Astrocyte (in vitro differentiated cells and primary cell): Measurements from ENCODE around the gene PARN. TPM values are rescaled to one million over a fixed set of nuclear protein-coding genes. Genes with fewer than 3 reads are reported as not detected.

Experiments used
- DNase-seq: peaks from one replicate; pipeline ENCODE4 v3.0.0-alpha.2; 2010; ENCODE audit warnings: low read depth
- FAIRE-seq: peaks from 2 replicates; lab custom pipeline; 2011; peaks lifted over from hg19 to GRCh38; lab: Jason Lieb, UNC
- H2AFZ ChIP-seq: 2 replicates; pipeline ENCODE4 v1.6.0; 2012; ENCODE audit warnings: low read depth, low read length, inconsistent platforms
- H3K27ac ChIP-seq: 2 replicates; pipeline ENCODE4 v1.5.1; 2011; ENCODE audit warnings: low read depth, low read length, inconsistent platforms
- H3K27me3 ChIP-seq: 2 replicates; pipeline ENCODE4 v1.6.0; 2011; ENCODE audit warnings: low read length, inconsistent platforms; ENCODE audit not compliant: insufficient read depth
- H3K36me3 ChIP-seq: 2 replicates; pipeline ENCODE4 v1.5.1; 2011; ENCODE audit warnings: low read length, inconsistent platforms; ENCODE audit not compliant: insufficient read depth
- H3K4me1 ChIP-seq: 2 replicates; pipeline ENCODE4 v1.5.1; 2011; ENCODE audit warnings: low read length, inconsistent platforms; ENCODE audit not compliant: insufficient read depth
- H3K4me2 ChIP-seq: 2 replicates; pipeline ENCODE4 v1.6.0; 2012; ENCODE audit warnings: low read length, inconsistent platforms
- H3K4me3 ChIP-seq: 2 replicates; pipeline ENCODE4 v1.5.1; 2011; ENCODE audit warnings: low read depth, mild to moderate bottlenecking, low read length, inconsistent platforms; ENCODE audit not compliant: insufficient read depth
- H3K79me2 ChIP-seq: 2 replicates; pipeline ENCODE4 v1.6.0; 2012; ENCODE audit warnings: mild to moderate bottlenecking, low read length, inconsistent platforms; ENCODE audit not compliant: insufficient read depth
- H3K9ac ChIP-seq: 2 replicates; pipeline ENCODE4 v1.6.0; 2012; ENCODE audit warnings: mild to moderate bottlenecking, low read length, inconsistent platforms
- H3K9me3 ChIP-seq: 2 replicates; pipeline ENCODE4 v1.5.1; 2012; ENCODE audit warnings: low read depth, mild to moderate bottlenecking, low read length, inconsistent platforms; ENCODE audit not compliant: insufficient read depth
- H4K20me1 ChIP-seq: 2 replicates; pipeline ENCODE4 v1.6.0; 2012; ENCODE audit warnings: low read length, inconsistent platforms; ENCODE audit not compliant: insufficient read depth
- H3K27ac Mint-ChIP-seq: one replicate; pipeline ENCODE4 v1.8.0; 2021; ENCODE audit warnings: mild to moderate bottlenecking, mixed read lengths; ENCODE audit not compliant: unreplicated experiment
- H3K27me3 Mint-ChIP-seq: one replicate; pipeline ENCODE4 v1.8.0; 2021; ENCODE audit warnings: low read depth, mixed read lengths; ENCODE audit not compliant: unreplicated experiment
- H3K36me3 Mint-ChIP-seq: one replicate; pipeline ENCODE4 v1.8.0; 2021; ENCODE audit warnings: low read depth, mixed read lengths; ENCODE audit not compliant: unreplicated experiment
- H3K4me1 Mint-ChIP-seq: one replicate; pipeline ENCODE4 v1.8.0; 2021; ENCODE audit warnings: low read depth, mixed read lengths; ENCODE audit not compliant: unreplicated experiment
- H3K4me3 Mint-ChIP-seq: one replicate; pipeline ENCODE4 v1.8.0; 2021; ENCODE audit warnings: mild to moderate bottlenecking, moderate library complexity, mixed read lengths; ENCODE audit not compliant: unreplicated experiment
- H3K9me3 Mint-ChIP-seq: one replicate; pipeline ENCODE4 v1.8.0; 2021; ENCODE audit warnings: mild to moderate bottlenecking, mixed read lengths; ENCODE audit not compliant: unreplicated experiment
- CTCF ChIP-seq: IDR thresholded peaks from 2 replicates; pipeline ENCODE4 v1.5.1; 2011; ENCODE audit warnings: low read depth, mild to moderate bottlenecking, inconsistent platforms, low read length, moderate library complexity; ENCODE audit not compliant: insufficient read depth
- EZH2 ChIP-seq: IDR thresholded peaks from 2 replicates; pipeline ENCODE4 v1.6.1; 2012; ENCODE audit warnings: mild to moderate bottlenecking, low read length, inconsistent platforms; ENCODE audit not compliant: insufficient read depth
- total RNA-seq: library from RNA; stranded (reverse); gene quantifications from 2 replicates; pipeline ENCODE4 v1.2.1, GENCODE V29; 2021

The PARN gene
- total RNA-seq, 1 donor from 2014 or later, result 26.1 TPM

- H3K9me3 Mint-ChIP-seq, result no peaks in the 10 kb centered on the region
Observed at GRCh38 chr16:14609716-14610115, 20.3 kb downstream of the PARN start.

GRCh38 chr16:14608604-14609003, 21.5 kb downstream of the PARN start:
- Histone ChIP-seq H3K4me3 (no peak overlapping the region), H3K27me3 (no peaks in the 10 kb centered on the region), H3K4me2 (no peak overlapping the region), H3K27ac (no peak overlapping the region), H3K36me3 (peaks cover 20% of the 10 kb centered on the region), H2AFZ (no peak overlapping the region), H4K20me1 (no peaks in the 10 kb centered on the region), H3K9ac (no peak overlapping the region), H3K79me2 (no peaks in the 10 kb centered on the region), H3K9me3 (no peaks in the 10 kb centered on the region), H3K4me1 (no peaks in the 10 kb centered on the region)
- H3K9me3 Mint-ChIP-seq, result no peaks in the 10 kb centered on the region
- DNase-seq (no peak), FAIRE-seq (no peak)
- H3K4me3 Mint-ChIP-seq, result no peak overlapping the region
- no peaks in the 10 kb centered on the region for H3K4me1 Mint-ChIP-seq
- H3K27ac Mint-ChIP-seq, result no peak overlapping the region
- no peaks in the 10 kb centered on the region for H3K27me3 Mint-ChIP-seq
- TF ChIP-seq CTCF, result no peak
- no peak for TF ChIP-seq EZH2
- peaks cover 18% of the 10 kb centered on the region for H3K36me3 Mint-ChIP-seq

More at GRCh38 chr16:14609716-14610115, 20.3 kb downstream of the PARN start:
- peaks cover 18% of the 10 kb centered on the region for H3K36me3 Mint-ChIP-seq
- Histone ChIP-seq H3K4me3 (no peak overlapping the region), H3K27ac (no peak overlapping the region), H4K20me1 (no peaks in the 10 kb centered on the region), H3K9me3 (no peaks in the 10 kb centered on the region), H3K4me2 (no peak overlapping the region), H3K4me1 (no peaks in the 10 kb centered on the region), H2AFZ (no peak overlapping the region), H3K36me3 (peaks cover 23% of the 10 kb centered on the region), H3K79me2 (no peaks in the 10 kb centered on the region), H3K9ac (no peak overlapping the region), H3K27me3 (no peaks in the 10 kb centered on the region)
- DNase-seq (no peak), FAIRE-seq (no peak)
- no peak overlapping the region for H3K4me3 Mint-ChIP-seq
- H3K4me1 Mint-ChIP-seq, result no peaks in the 10 kb centered on the region
- H3K27me3 Mint-ChIP-seq, result no peaks in the 10 kb centered on the region
- TF ChIP-seq CTCF, result no peak
- TF ChIP-seq EZH2, result no peak
- no peak overlapping the region for H3K27ac Mint-ChIP-seq

- peaks cover 20% of the 10 kb centered on the region for H3K36me3 ChIP-seq
- no peak for DNase-seq
Observed at GRCh38 chr16:14608111-14608566, 21.9 kb downstream of the PARN start.

More at GRCh38 chr16:14608111-14608566, 21.9 kb downstream of the PARN start:
- no peaks in the 10 kb centered on the region for H3K4me1 Mint-ChIP-seq
- H3K4me2 ChIP-seq, result no peak overlapping the region
- H3K4me1 ChIP-seq, result no peaks in the 10 kb centered on the region
- no peak for FAIRE-seq
- peaks cover 23% of the 10 kb centered on the region for H3K36me3 Mint-ChIP-seq
- no peak overlapping the region for H3K4me3 ChIP-seq
- H3K27me3 ChIP-seq, result no peaks in the 10 kb centered on the region
- no peak overlapping the region for H3K4me3 Mint-ChIP-seq
- H3K9ac ChIP-seq, result no peak overlapping the region
- H4K20me1 ChIP-seq, result no peaks in the 10 kb centered on the region
- H3K27me3 Mint-ChIP-seq, result no peaks in the 10 kb centered on the region
- no peak overlapping the region for H3K27ac Mint-ChIP-seq
- H3K9me3 ChIP-seq, result no peaks in the 10 kb centered on the region
- no peak overlapping the region for H3K27ac ChIP-seq
- H3K9me3 Mint-ChIP-seq, result peaks cover 2% of the 10 kb centered on the region
- no peak overlapping the region for H2AFZ ChIP-seq
- TF ChIP-seq CTCF, result no peak
- no peak for TF ChIP-seq EZH2
- H3K79me2 ChIP-seq, result no peaks in the 10 kb centered on the region
